HEK293T (cell line): Measurements from ENCODE around the gene DDX20.

Experiments used
- FOXK2 ChIP-seq: fragments of 450-650 bp; IDR thresholded peaks from 2 replicates; pipeline ENCODE4 v1.6.1; 2016; ENCODE audit warnings: mild to moderate bottlenecking
- L3MBTL2 ChIP-seq: fragments of 450-650 bp; conservative IDR thresholded peaks from 2 replicates; pipeline ENCODE4 v1.6.1; 2016; ENCODE audit warnings: mild to moderate bottlenecking
- SP1 ChIP-seq: fragments of 450-650 bp; IDR thresholded peaks from 2 replicates; pipeline ENCODE4 v1.6.1; 2017
- TARDBP ChIP-seq: fragments of 450-650 bp; IDR thresholded peaks from 2 replicates; pipeline ENCODE4 v1.6.1; 2016

GRCh38 chr1:111805251-111805650 lies 49.5 kb downstream of the DDX20 start:
- TF ChIP-seq TARDBP, result no peak
- TF ChIP-seq SP1, result no peak
- TF ChIP-seq L3MBTL2, result no peak
- TF ChIP-seq FOXK2, result no peak
